ENCODE data around the gene ABCC11.

ABCC11 gene

GRCh38 chr16:48247311-48247710 lies at the start of gene ABCC11:
ABCC11 (minus strand) TSS chr16:48247539; CDS start chr16:48231921, 15,618 bp downstream.
- no peak for DNase-seq

GRCh38 chr16:48295488-48296281 lies 48.3 kb upstream of the ABCC11 start:
- no peak for DNase-seq

- DNase-seq: no peak
These were observed 47.4 kb upstream of the ABCC11 start for GRCh38 chr16:48294724-48295123.

GRCh38 chr16:48292452-48292851 lies 45.1 kb upstream of the ABCC11 start:
- no peak for DNase-seq

GRCh38 chr16:48291754-48292153 lies 44.4 kb upstream of the ABCC11 start:
- DNase-seq: no peak

- no peak for DNase-seq
These were observed 44.0 kb upstream of the ABCC11 start for GRCh38 chr16:48291303-48291702.

GRCh38 chr16:48287239-48287638 lies 39.9 kb upstream of the ABCC11 start:
- no peak for DNase-seq

GRCh38 chr16:48284772-48285409 lies 37.6 kb upstream of the ABCC11 start:
- no peak for DNase-seq

- peak; percentile 8 for DNase-seq
These were observed 35.4 kb upstream of the ABCC11 start for GRCh38 chr16:48282636-48283263.

- DNase-seq: peak; percentile 59
These were observed 33.2 kb upstream of the ABCC11 start for GRCh38 chr16:48280546-48280945.

GRCh38 chr16:48279199-48279598 lies 31.9 kb upstream of the ABCC11 start:
- no peak for DNase-seq

GRCh38 chr16:48277158-48277557 lies 29.8 kb upstream of the ABCC11 start:
- DNase-seq: no peak

- no peak for DNase-seq
These were observed 28.8 kb upstream of the ABCC11 start for GRCh38 chr16:48276102-48276501.

- no peak for DNase-seq
These were observed 27.1 kb upstream of the ABCC11 start for GRCh38 chr16:48274476-48274875.

GRCh38 chr16:48272837-48273421 lies 25.6 kb upstream of the ABCC11 start:
- DNase-seq: no peak

- DNase-seq: no peak
These were observed 24.4 kb upstream of the ABCC11 start for GRCh38 chr16:48271728-48272127.

- DNase-seq: no peak
These were observed 21.7 kb upstream of the ABCC11 start for GRCh38 chr16:48269011-48269410.

GRCh38 chr16:48262631-48263030 lies 15.3 kb upstream of the ABCC11 start:
- DNase-seq: no peak

- DNase-seq: no peak
These were observed 14.2 kb upstream of the ABCC11 start for GRCh38 chr16:48261569-48261968.

GRCh38 chr16:48256579-48257177 lies 9.3 kb upstream of the ABCC11 start:
- no peak for DNase-seq

GRCh38 chr16:48252013-48252412 lies 4.7 kb upstream of the ABCC11 start:
- no peak for DNase-seq

- no peak for DNase-seq
These were observed 3.4 kb upstream of the ABCC11 start for GRCh38 chr16:48250520-48251278.
